Epithelial cell of proximal tubule (primary cell): Measurements from ENCODE around the gene SAMD4B. TPM values are rescaled to one million over a fixed set of nuclear protein-coding genes. Genes with fewer than 3 reads are reported as not detected.

Source experiments
- DNase-seq: peaks from one replicate; pipeline ENCODE4 v3.0.0-alpha.2; 2011; ENCODE audit warnings: low read depth
- H3K4me3 ChIP-seq: 2 replicates; pipeline ENCODE4 v1.5.1; 2011; ENCODE audit warnings: low read depth, mild to moderate bottlenecking, low read length
- CTCF ChIP-seq: conservative IDR thresholded peaks from 2 replicates; pipeline ENCODE4 v1.5.1; 2012; ENCODE audit warnings: low read depth, mild to moderate bottlenecking, low read length
- total RNA-seq: library from RNA; depleted of rRNA; stranded (reverse); fragments of >200 nt; gene quantifications from 2 replicates; pipeline ENCODE4 v1.2.3, GENCODE V29; 2015

Gene SAMD4B, protein sequence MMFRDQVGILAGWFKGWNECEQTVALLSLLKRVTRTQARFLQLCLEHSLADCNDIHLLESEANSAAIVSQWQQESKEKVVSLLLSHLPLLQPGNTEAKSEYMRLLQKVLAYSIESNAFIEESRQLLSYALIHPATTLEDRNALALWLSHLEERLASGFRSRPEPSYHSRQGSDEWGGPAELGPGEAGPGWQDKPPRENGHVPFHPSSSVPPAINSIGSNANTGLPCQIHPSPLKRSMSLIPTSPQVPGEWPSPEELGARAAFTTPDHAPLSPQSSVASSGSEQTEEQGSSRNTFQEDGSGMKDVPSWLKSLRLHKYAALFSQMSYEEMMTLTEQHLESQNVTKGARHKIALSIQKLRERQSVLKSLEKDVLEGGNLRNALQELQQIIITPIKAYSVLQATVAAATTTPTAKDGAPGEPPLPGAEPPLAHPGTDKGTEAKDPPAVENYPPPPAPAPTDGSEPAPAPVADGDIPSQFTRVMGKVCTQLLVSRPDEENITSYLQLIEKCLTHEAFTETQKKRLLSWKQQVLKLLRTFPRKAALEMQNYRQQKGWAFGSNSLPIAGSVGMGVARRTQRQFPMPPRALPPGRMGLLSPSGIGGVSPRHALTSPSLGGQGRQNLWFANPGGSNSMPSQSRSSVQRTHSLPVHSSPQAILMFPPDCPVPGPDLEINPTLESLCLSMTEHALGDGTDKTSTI
- 60.0 and 65.6 TPM in 2 replicates for total RNA-seq

DNA sequence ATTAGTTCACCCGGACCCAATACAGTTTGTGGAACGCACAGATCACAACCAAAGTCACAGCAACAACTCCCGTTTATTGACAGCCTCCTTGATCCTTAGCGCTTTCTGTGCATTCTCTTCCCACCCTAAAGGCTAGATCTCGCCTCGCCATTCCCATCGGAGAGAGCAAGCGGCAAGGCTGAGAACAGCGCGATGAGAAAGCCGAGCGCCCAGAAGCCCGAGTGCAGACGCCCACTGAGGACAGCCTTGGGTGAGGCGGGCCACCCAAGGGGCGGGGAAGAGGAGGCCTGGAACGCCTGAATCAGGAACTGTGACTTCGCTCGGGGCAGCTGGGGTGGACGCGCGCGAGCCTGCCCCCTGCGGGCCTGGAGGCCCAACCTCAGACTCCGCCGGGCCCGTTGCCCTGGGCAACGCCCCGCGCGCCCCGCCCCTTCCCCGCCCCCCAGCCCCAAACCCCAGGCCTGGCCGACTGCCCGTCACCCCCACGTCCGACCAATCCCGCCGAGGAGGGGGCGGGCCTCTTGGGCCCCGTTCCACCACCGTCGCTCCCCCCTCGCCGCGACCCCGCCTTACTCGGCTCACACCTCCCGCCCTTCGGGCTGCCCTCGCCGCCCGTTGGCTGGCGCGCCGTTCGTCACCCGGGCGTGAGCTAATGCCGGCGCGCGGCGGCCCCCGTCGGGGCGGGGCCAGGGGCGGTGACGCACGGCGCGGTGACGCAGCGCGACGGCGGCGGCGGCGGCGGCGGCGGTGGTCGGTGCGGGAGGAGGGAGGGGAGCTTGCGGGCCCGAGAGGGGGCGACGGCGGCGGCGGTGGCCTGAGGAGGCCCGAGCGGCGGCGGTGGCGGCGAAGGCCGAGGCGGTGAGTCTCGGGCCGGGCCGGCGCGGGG lies at the start of gene SAMD4B:
Gene SAMD4B, plus strand, starts transcription at position 703 of the 886 bp plus-strand sequence. CDS start 14,473 bp downstream, outside the sequence.
- H3K4me3 ChIP-seq: peak within 1 kb of the TSS; percentile 100
- TF ChIP-seq CTCF: peak; percentile 52
- peak; percentile 50 for DNase-seq

GRCh38 chr19:39293394-39293793 lies 48.8 kb upstream of the SAMD4B start:
- H3K4me3 ChIP-seq: no peak overlapping the region
- no peak for TF ChIP-seq CTCF

DNA sequence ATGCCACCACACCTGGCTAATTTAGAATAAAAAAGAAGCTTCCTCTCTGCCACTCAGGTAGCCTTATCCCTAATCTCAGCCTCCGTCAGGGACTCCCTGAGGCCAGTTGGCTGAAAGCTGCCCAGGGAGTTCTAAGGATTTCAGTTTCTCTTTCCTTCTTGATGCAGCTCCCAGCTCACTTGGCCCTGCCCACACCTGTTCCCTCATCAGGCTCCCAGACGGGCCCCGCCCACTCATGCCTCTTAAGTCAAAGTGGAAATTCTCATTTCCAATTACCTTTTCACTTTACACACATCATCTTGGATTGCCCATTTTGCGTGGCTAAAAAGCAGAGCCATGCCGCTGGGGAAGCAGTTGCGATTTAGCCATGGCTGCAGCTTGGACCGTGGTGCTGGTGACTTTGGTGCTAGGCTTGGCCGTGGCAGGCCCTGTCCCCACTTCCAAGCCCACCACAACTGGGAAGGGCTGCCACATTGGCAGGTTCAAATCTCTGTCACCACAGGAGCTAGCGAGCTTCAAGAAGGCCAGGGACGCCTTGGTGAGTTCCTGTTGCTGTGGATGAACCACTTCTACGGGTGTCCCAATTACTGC lies 46.1 kb upstream of the SAMD4B start, which contains the start of gene IFNL1:
Gene IFNL1, plus strand, starts transcription at position 353 of the 591 bp plus-strand sequence. Its CDS starts 15 bp downstream, at position 368.
- no peak within 1 kb of the TSS for H3K4me3 ChIP-seq
- no peak for DNase-seq
- TF ChIP-seq CTCF: no peak

More at GRCh38 chr19:39293394-39293793, 48.8 kb upstream of the SAMD4B start:
- DNase-seq: no peak

GRCh38 chr19:39296906-39297305 lies 45.3 kb upstream of the SAMD4B start:
- TF ChIP-seq CTCF: no peak
- no peak for DNase-seq
- H3K4me3 ChIP-seq: no peak overlapping the region

- TF ChIP-seq CTCF: no peak
Measured at GRCh38 chr19:39297931-39298634, 44.1 kb upstream of the SAMD4B start.

DNA sequence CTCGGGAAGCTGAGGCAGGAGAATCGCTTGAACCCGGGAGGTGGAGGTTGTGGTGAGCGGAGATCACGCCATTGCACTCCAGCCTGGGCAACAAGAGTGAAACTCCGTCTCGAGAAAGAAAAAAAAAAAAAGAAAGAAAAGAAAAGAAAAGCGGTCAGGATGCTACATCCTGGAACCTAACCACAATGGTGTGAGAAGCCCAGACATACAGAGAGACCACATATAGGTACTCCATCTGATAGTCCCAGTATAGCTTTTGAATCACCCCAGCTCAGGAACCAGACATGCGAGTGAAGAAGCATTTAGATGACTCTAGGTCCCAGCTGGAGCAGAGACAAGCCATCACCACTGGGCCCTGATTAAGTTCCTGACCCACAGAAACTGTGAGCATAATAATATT lies 42.8 kb upstream of the SAMD4B start:
- no peak overlapping the region for H3K4me3 ChIP-seq
- TF ChIP-seq CTCF: no peak
- no peak for DNase-seq

More at GRCh38 chr19:39297931-39298634, 44.1 kb upstream of the SAMD4B start:
- DNase-seq: no peak
- no peak overlapping the region for H3K4me3 ChIP-seq
